K562 (cell line): ENCODE data around the gene KDM4C. TPM values are rescaled to one million over a fixed set of nuclear protein-coding genes. Genes with fewer than 3 reads are reported as not detected.

ENCODE experiments used
- CCNT2 ChIP-seq: IDR thresholded peaks from 2 replicates; pipeline ENCODE4 v1.6.1; 2011; ENCODE audit warnings: borderline replicate concordance, low read depth, mild to moderate bottlenecking, moderate library complexity, mixed read lengths, low read length; ENCODE audit not compliant: insufficient read length; ENCODE audit errors: extremely low read depth
- CREB1 ChIP-seq, 2 experiments: sonication (generic) in 1 of 2; formaldehyde crosslinking in 1 of 2; IDR thresholded peaks; 2 replicates each; pipeline versions ENCODE4 v1.6.1 to v1.8.0; 2012 to 2022; ENCODE audit warnings: inconsistent platforms in 1 of 2, mild to moderate bottlenecking in 1 of 2, missing genetic modification reagents in 1 of 2, moderate library complexity in 1 of 2
- CUX1 ChIP-seq: fragments of 200-800 bp; sonication (Bioruptor generic); IDR thresholded peaks from 2 replicates; pipeline ENCODE4 v1.6.1; 2016; ENCODE audit warnings: missing genetic modification characterization, missing compliant biosample characterization
- MED1 ChIP-seq: sonication (generic); formaldehyde crosslinking; IDR thresholded peaks from 2 replicates; pipeline ENCODE4 v1.8.1; 2023; ENCODE audit warnings: missing genetic modification reagents, borderline replicate concordance
- MITF ChIP-seq: IDR thresholded peaks from 2 replicates; pipeline ENCODE4 v1.6.1; 2014; ENCODE audit warnings: antibody characterized with exemption
- NR0B1 ChIP-seq: fragments of 450-650 bp; IDR thresholded peaks from one replicate; pipeline ENCODE4 v1.6.1; 2018; ENCODE audit warnings: mild to moderate bottlenecking, moderate library complexity; ENCODE audit not compliant: partially characterized antibody
- NR2C2 ChIP-seq, 2 experiments: fragments of 200-800 bp in 1 of 2; sonication (Bioruptor generic) in 1 of 2; sonication (generic) in 1 of 2; formaldehyde crosslinking in 1 of 2; IDR thresholded peaks; 2 replicates each; pipeline versions ENCODE4 v1.6.1 to v1.8.0; 2016 to 2022; ENCODE audit warnings: mild to moderate bottlenecking in 1 of 2, missing compliant biosample characterization in 1 of 2, missing genetic modification characterization in 1 of 2, missing genetic modification reagents in 1 of 2
- POLR3G ChIP-seq: IDR thresholded peaks from 2 replicates; pipeline ENCODE4 v1.6.1; 2011; ENCODE audit not compliant: insufficient read length, insufficient replicate concordance; ENCODE audit errors: extremely low read depth
- RCOR1 ChIP-seq, 2 experiments: IDR thresholded peaks; 2 replicates each; pipeline ENCODE4 v1.6.1; 2012; ENCODE audit warnings: low read depth in 2 of 2, low read length in 2 of 2, borderline replicate concordance in 1 of 2, improper control_type of control experiment in 1 of 2
- SIN3B ChIP-seq: fragments of 450-650 bp; IDR thresholded peaks from 2 replicates; pipeline ENCODE4 v1.6.1; 2017; ENCODE audit warnings: low read depth, mild to moderate bottlenecking, moderate library complexity
- SOX6 ChIP-seq: fragments of 450-650 bp; IDR thresholded peaks from 2 replicates; pipeline ENCODE4 v1.6.1; 2014; ENCODE audit warnings: mild to moderate bottlenecking
- TBP ChIP-seq: optimal IDR thresholded peaks from 2 replicates; pipeline ENCODE3; 2011; ENCODE audit warnings: low read depth, low read length, improper control_type of control experiment
- ZC3H11A ChIP-seq: IDR thresholded peaks from 2 replicates; pipeline ENCODE4 v1.6.1; 2012; ENCODE audit warnings: low read depth, low read length, improper control_type of control experiment
- ZNF253 ChIP-seq: fragments of 250-450 bp; sonication (Bioruptor Pico); conservative IDR thresholded peaks from 2 replicates; pipeline ENCODE4 v1.6.1; 2021; ENCODE audit warnings: mild to moderate bottlenecking
- ZNF316 ChIP-seq: fragments of 450-650 bp; IDR thresholded peaks from 2 replicates; pipeline ENCODE4 v1.6.1; 2016
- polyA plus RNA-seq, 8 experiments: library from polyadenylated mRNA; depleted of rRNA in 4 of 8; stranded (reverse) in 5 of 8; unstranded in 3 of 8; fragments of >200 nt; fragmentation: Nextera tagmentation in 2 of 8; fragmentation: Illumina TruSeq in 1 of 8; extraction: Ambion mirVana in 2 of 8; extraction: Trizol in 1 of 8; gene quantifications; 2 replicates each; pipeline versions ENCODE4 v1.2.1 to v1.2.3, GENCODE V29; 2011 to 2014; ENCODE audit warnings: inconsistent platforms in 1 of 8, missing spikeins in 1 of 8
- total RNA-seq, 7 experiments: library from RNA; depleted of rRNA in 6 of 7; stranded (reverse); fragments of >200 nt in 6 of 7; fragmentation: Illumina TruSeq in 2 of 7; extraction: Trizol in 2 of 7; gene quantifications; 2 replicates each; pipeline versions ENCODE4 v1.2.1 to v1.2.3, GENCODE V29; 2011 to 2021; ENCODE audit warnings: low replicate concordance in 1 of 7

The KDM4C gene
- total and polyA plus RNA-seq, 9 of the 15 experiments (the other 6 are each of a cell fraction or from before 2014, with no cell fraction given): 5.4 to 17.0 (median 12.6) TPM

- TF ChIP-seq MED1 (no peak), SIN3B (peak; percentile 79; the same call in 1 of the 2 replicates), SOX6 (0 out of 2 replicates have a peak, but pooled peaks have one; percentile 36), POLR3G (no peak), MITF (peak; percentile 57; the same call in 1 of the 2 replicates), CUX1 (no peak), CREB1 (IDR thresholded peaks at IDR 0.05) (peak; percentile 88), CREB1 (CRISPR knock-in tag; IDR thresholded peaks at IDR 0.05) (peak; percentile 87), CCNT2 (peak; percentile 78), NR2C2 (CRISPR knock-in tag; IDR thresholded peaks at IDR 0.05) (no peak), NR2C2 (tag; IDR thresholded peaks at IDR 0.05) (no peak), RCOR1 (IDR thresholded peaks at IDR 0.05; ENCODE audit: borderline replicate concordance in 1 of 2, low read depth in 2 of 2, low read length in 2 of 2) (no peak), ZNF253 (no peak), ZC3H11A (no peak), TBP (peak; percentile 46), NR0B1 (no peak), ZNF316 (no peak)
These were observed at the start of gene KDM4C (continued) for GRCh38 chr9:6757456-6758247.
